Measurements from ENCODE around the gene ZNF592. TPM values are rescaled to one million over a fixed set of nuclear protein-coding genes. Genes with fewer than 3 reads are reported as not detected.

Gene ZNF592
- total and polyA plus RNA-seq, 2 of the 13 experiments (the other 11 are each of a cell fraction or from before 2014, with no cell fraction given) = 8.2 to 9.8 TPM

- no peak for TF ChIP-seq ZFX (CRISPR knock-in tag; IDR thresholded peaks at IDR 0.05; ENCODE audit: low read depth)
- TF ChIP-seq YEATS4 (CRISPR knock-in tag; IDR thresholded peaks at IDR 0.05; ENCODE audit: borderline replicate concordance) = no peak
- TF ChIP-seq ZNF83 (CRISPR knock-in tag; IDR thresholded peaks at IDR 0.05; ENCODE audit: borderline replicate concordance) = no peak
These were observed 24.1 kb downstream of the ZNF592 start (continued) for GRCh38 chr15:84772467-84772866.

DNA sequence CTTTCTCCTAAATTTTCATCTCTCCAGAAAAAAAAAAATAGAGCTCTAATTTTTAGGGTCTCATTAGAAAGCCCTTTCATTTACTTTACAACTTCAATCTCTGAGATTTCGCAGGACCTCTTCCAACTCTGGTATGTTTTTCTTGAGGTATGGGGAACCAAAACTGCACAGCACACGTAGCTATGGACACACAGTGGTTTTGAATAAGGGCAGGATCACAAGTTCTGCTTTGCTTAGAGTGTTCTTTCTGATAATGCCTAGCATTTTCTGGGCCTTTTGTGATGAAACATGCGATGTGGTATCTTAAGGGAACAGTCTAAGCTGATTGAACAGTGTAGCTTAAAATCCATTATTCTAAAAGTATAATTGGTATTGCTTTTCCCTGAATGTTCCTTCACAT is 25.3 kb downstream of the ZNF592 start:
- H3K9me3 ChIP-seq (ENCODE audit: low read length) = no peaks in the 10 kb centered on the region
- no peak overlapping the region for H3K9ac ChIP-seq (ENCODE audit: insufficient read depth, low read depth, low read length)
- intact Hi-C loops (cut with micrococcal nuclease; ENCODE audit: unreplicated experiment) (no loop called here), in situ Hi-C loops (cut with HindIII; ENCODE audit: extremely low pct_ligation_motif_present, low pct_unique_long_range_greater_than_20kb) (no loop called here)
- no peak overlapping the region for H2AFZ ChIP-seq (ENCODE audit: low read length)
- ATAC-seq = no peak
- ChIA-PET CTCF (ENCODE audit: low intra/inter-chr PET ratio, low total read pairs) (no interaction called here), POLR2A (no interaction called here)
- no peak overlapping the region for H3K4me2 ChIP-seq (ENCODE audit: low read depth, low read length)
- H3K36me3 ChIP-seq (replicated peaks in 1 of 2; ENCODE audit: control insufficient read depth in 1 of 2, insufficient read depth in 2 of 2, low read length in 2 of 2) = peaks cover 9 to 27% of the 10 kb centered on the region in 2 experiments; a peak in 4 of 5 replicates
- no peak overlapping the region for H3K27ac ChIP-seq (ENCODE audit: extremely low read length, insufficient read depth, low read length)
- no peak for TF ChIP-seq HINFP (CRISPR knock-in tag; IDR thresholded peaks at IDR 0.05; ENCODE audit: low read depth)
- no peak for TF ChIP-seq ZNF333 (CRISPR knock-in tag; IDR thresholded peaks at IDR 0.05; ENCODE audit: borderline replicate concordance)
- TF ChIP-seq TCF7 (IDR thresholded peaks at IDR 0.05; ENCODE audit: low read depth) = no peak
- TF ChIP-seq ZBTB21 (CRISPR knock-in tag; IDR thresholded peaks at IDR 0.05) = no peak
- TF ChIP-seq, protein P1, sequence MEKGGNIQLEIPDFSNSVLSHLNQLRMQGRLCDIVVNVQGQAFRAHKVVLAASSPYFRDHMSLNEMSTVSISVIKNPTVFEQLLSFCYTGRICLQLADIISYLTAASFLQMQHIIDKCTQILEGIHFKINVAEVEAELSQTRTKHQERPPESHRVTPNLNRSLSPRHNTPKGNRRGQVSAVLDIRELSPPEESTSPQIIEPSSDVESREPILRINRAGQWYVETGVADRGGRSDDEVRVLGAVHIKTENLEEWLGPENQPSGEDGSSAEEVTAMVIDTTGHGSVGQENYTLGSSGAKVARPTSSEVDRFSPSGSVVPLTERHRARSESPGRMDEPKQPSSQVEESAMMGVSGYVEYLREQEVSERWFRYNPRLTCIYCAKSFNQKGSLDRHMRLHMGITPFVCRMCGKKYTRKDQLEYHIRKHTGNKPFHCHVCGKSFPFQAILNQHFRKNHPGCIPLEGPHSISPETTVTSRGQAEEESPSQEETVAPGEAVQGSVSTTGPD (CRISPR knock-in tag; IDR thresholded peaks at IDR 0.05) = no peak
- TF ChIP-seq EZH2 (conservative IDR thresholded peaks at IDR 0.05; ENCODE audit: low read depth, low read length) = no peak
- TF ChIP-seq NFKB2 (CRISPR knock-in tag; IDR thresholded peaks at IDR 0.05; ENCODE audit: borderline replicate concordance) = no peak
- no peak for TF ChIP-seq DMAP1 (CRISPR knock-in tag; IDR thresholded peaks at IDR 0.05)
- no peak for TF ChIP-seq PCBP1 (IDR thresholded peaks at IDR 0.05; ENCODE audit: borderline replicate concordance, low read depth, low read length)
- peaks cover 43% of the 10 kb centered on the region for H3K79me2 ChIP-seq (ENCODE audit: insufficient read depth, low read length)
- no peaks in the 10 kb centered on the region; the same call in none of the 2 replicates for H4K20me1 ChIP-seq (ENCODE audit: insufficient read depth, low read length)
- H3K4me3 ChIP-seq (replicated peaks in 1 of 3; ENCODE audit: insufficient read depth in 1 of 3, low read depth in 2 of 3, low read length in 3 of 3) = no peak overlapping the region
- 90% methylated on average over 3 of the region's 3 CpGs for WGBS (ENCODE audit: low lambda C conversion rate)
- DNase-seq (ENCODE audit: low spot score) = no peak
- no TSS peak for BruUV-seq (replicated peaks)
- no peaks in the 10 kb centered on the region; a peak in 1 of 5 replicates for H3K27me3 ChIP-seq (ENCODE audit: control insufficient read depth in 1 of 2, insufficient read depth in 2 of 2, low read length in 2 of 2)
- no peak for FAIRE-seq
- H3K4me1 ChIP-seq (ENCODE audit: insufficient read depth, low read length) = peaks cover 25% of the 10 kb centered on the region
